ENCODE measurements around the gene SGMS2. TPM values are rescaled to one million over a fixed set of nuclear protein-coding genes. Genes with fewer than 3 reads are reported as not detected.

The SGMS2 gene
- total and polyA plus RNA-seq, 2 of the 4 experiments (the other 2 are of a cell fraction) = 13.4 to 37.5 TPM

- DNase-seq (no peak), ATAC-seq (ENCODE audit: low read depth) (no peak)
- no peak overlapping the region for H3K4me3 ChIP-seq (ENCODE audit: insufficient read depth, low read depth, low read length)
- no peak overlapping the region for H3K9ac ChIP-seq (ENCODE audit: low read depth, low read length)
- H4K5ac ChIP-seq (ENCODE audit: low read depth, low read length) = no peak overlapping the region
- no peak overlapping the region for H2AFZ ChIP-seq (replicated peaks; ENCODE audit: low read length, poor library complexity)
- H3K4ac ChIP-seq (ENCODE audit: low read depth, low read length) = no peak overlapping the region
- ChIA-PET POLR2A (ENCODE audit: unreplicated experiment) (no interaction called here), CTCF (no interaction called here)
- BruUV-seq (replicated peaks) = no TSS peak
- H3K4me1 ChIP-seq (ENCODE audit: control insufficient read depth, insufficient read depth, low read length) = no peaks in the 10 kb centered on the region
- no peak overlapping the region for H4K91ac ChIP-seq (ENCODE audit: insufficient read depth, low read depth, low read length)
- in situ Hi-C loops (cut with MboI; ENCODE audit: low sequenced_read_pairs) (no loop called here), intact Hi-C loops (cut with micrococcal nuclease) (no loop called here), dilution Hi-C loops (cut with HindIII; ENCODE audit: low sequenced_read_pairs, unreplicated experiment) (no loop called here)
- H3K56ac ChIP-seq (ENCODE audit: extremely low read depth, insufficient read depth, low read length) = no peak overlapping the region
- H3K9me1 ChIP-seq (ENCODE audit: insufficient read depth, low read length) = no peaks in the 10 kb centered on the region
- TF ChIP-seq, protein P1, sequence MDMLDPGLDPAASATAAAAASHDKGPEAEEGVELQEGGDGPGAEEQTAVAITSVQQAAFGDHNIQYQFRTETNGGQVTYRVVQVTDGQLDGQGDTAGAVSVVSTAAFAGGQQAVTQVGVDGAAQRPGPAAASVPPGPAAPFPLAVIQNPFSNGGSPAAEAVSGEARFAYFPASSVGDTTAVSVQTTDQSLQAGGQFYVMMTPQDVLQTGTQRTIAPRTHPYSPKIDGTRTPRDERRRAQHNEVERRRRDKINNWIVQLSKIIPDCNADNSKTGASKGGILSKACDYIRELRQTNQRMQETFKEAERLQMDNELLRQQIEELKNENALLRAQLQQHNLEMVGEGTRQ (IDR thresholded peaks at IDR 0.05; ENCODE audit: low read depth, low read length) = no peak
- no peak for TF ChIP-seq MAZ (IDR thresholded peaks at IDR 0.05; ENCODE audit: borderline replicate concordance, low read depth, low read length)
- TF ChIP-seq, protein P2, sequence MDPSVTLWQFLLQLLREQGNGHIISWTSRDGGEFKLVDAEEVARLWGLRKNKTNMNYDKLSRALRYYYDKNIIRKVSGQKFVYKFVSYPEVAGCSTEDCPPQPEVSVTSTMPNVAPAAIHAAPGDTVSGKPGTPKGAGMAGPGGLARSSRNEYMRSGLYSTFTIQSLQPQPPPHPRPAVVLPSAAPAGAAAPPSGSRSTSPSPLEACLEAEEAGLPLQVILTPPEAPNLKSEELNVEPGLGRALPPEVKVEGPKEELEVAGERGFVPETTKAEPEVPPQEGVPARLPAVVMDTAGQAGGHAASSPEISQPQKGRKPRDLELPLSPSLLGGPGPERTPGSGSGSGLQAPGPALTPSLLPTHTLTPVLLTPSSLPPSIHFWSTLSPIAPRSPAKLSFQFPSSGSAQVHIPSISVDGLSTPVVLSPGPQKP (IDR thresholded peaks at IDR 0.05; ENCODE audit: borderline replicate concordance, low read depth, low read length) = no peak
- TF ChIP-seq BHLHE40 (IDR thresholded peaks at IDR 0.05; ENCODE audit: low read depth, low read length) = no peak
- TF ChIP-seq POLR2A (IDR thresholded peaks at IDR 0.05; ENCODE audit: low read depth, low read length) = no peak
- TF ChIP-seq CTCF (conservative IDR thresholded peaks at IDR 0.05; ENCODE audit: low read depth, low read length) = no peak
- TF ChIP-seq SMC3 (IDR thresholded peaks at IDR 0.05; ENCODE audit: low read depth, low read length) = no peak
- TF ChIP-seq MAFK (IDR thresholded peaks at IDR 0.05; ENCODE audit: low read depth, low read length) = no peak
- TF ChIP-seq RFX5 (IDR thresholded peaks at IDR 0.05; ENCODE audit: low read depth, low read length) = no peak
- no peak overlapping the region for H3K4me2 ChIP-seq (ENCODE audit: low read depth, low read length)
- no peaks in the 10 kb centered on the region for H4K20me1 ChIP-seq (ENCODE audit: insufficient read depth, low read length)
- H3K14ac ChIP-seq (replicated peaks; ENCODE audit: low read depth, low read length) = no peak overlapping the region
- no peak overlapping the region for H2BK20ac ChIP-seq (ENCODE audit: low read depth, low read length)
- no peaks in the 10 kb centered on the region for H3K9me3 ChIP-seq (ENCODE audit: control insufficient read depth, insufficient read depth, low read length)
- H2BK5ac ChIP-seq (ENCODE audit: low read depth, low read length, poor library complexity, severe bottlenecking) = no peak overlapping the region
- no peak overlapping the region for H2BK120ac ChIP-seq (ENCODE audit: low read depth, low read length)
- WGBS, 2 experiments (ENCODE audit: extremely low coverage in 2 of 2, insufficient read length in 1 of 2) = 80% methylated on average over 1 of the region's 4 CpGs; no CpG with 5 or more reads in 1 of the 2 experiments
- no peak overlapping the region for H2BK15ac ChIP-seq (ENCODE audit: low read depth, low read length)
- H3K27me3 ChIP-seq (ENCODE audit: control insufficient read depth, insufficient read depth, low read length) = no peaks in the 10 kb centered on the region
- H2AK9ac ChIP-seq (replicated peaks; ENCODE audit: low read depth, low read length, poor library complexity) = no peak overlapping the region
- no peaks in the 10 kb centered on the region for H3K79me1 ChIP-seq (ENCODE audit: low read depth in 1 of 2, low read length in 2 of 2)
- no peak overlapping the region for H2AK5ac ChIP-seq (ENCODE audit: low read depth, low read length)
- H3K27ac ChIP-seq (ENCODE audit: insufficient read depth, low read length) = no peak overlapping the region
- H4K8ac ChIP-seq (ENCODE audit: low read depth in 2 of 2, low read length in 2 of 2) = no peak overlapping the region
- no peaks in the 10 kb centered on the region for H3K36me3 ChIP-seq (ENCODE audit: control insufficient read depth, insufficient read depth, low read length)
- H3K18ac ChIP-seq (ENCODE audit: low read depth, low read length) = no peak overlapping the region
- no peak overlapping the region for H3K23ac ChIP-seq (ENCODE audit: low read depth, low read length)
These were observed 81.8 kb downstream of the SGMS2 start for GRCh38 chr4:107906458-107907100.
